ENCODE data around the gene ZFAND2A. TPM values are rescaled to one million over a fixed set of nuclear protein-coding genes. Genes with fewer than 3 reads are reported as not detected.

The ZFAND2A gene
- total and polyA plus RNA-seq, 2 of the 8 experiments (the other 6 are each of a cell fraction or from before 2014, with no cell fraction given), result 16.6 to 20.3 TPM

GRCh38 chr7:1141651-1142050 lies 18.3 kb downstream of the ZFAND2A start:
- no peak for FAIRE-seq
- no peak overlapping the region for H2BK5ac ChIP-seq (ENCODE audit: low read depth, low read length)

More at GRCh38 chr7:1141651-1142050, 18.3 kb downstream of the ZFAND2A start:
- H3K79me1 ChIP-seq (ENCODE audit: low read depth, low read length), result peaks cover 7% of the 10 kb centered on the region
- H3K4ac ChIP-seq (replicated peaks; ENCODE audit: insufficient read length, low read depth, low read length), result no peak overlapping the region
- 84% methylated on average over 6 of the region's 6 CpGs; no CpG with 5 or more reads in 1 of the 2 experiments for WGBS, 2 experiments (ENCODE audit: extremely low coverage in 1 of 2, insufficient coverage in 1 of 2, insufficient read length in 1 of 2, insufficient replicate concordance in 2 of 2, low coverage in 1 of 2, low lambda C conversion rate in 2 of 2, missing lambda C conversion rate in 1 of 2)
- H3K27ac ChIP-seq (ENCODE audit: low read depth, low read length), result no peak overlapping the region
- no peak overlapping the region for H2BK120ac ChIP-seq (replicated peaks; ENCODE audit: low read depth, low read length)
- peaks cover 7% of the 10 kb centered on the region for H3K23me2 ChIP-seq (ENCODE audit: low read depth, low read length)
- H4K5ac ChIP-seq (ENCODE audit: insufficient read length, low read depth, low read length), result no peak overlapping the region
- H3K4me1 ChIP-seq (replicated peaks in 1 of 4; ENCODE audit: control insufficient read depth in 3 of 4, insufficient read depth in 4 of 4, low read length in 3 of 4), result peaks cover 0 to 5% (median 2%) of the 10 kb centered on the region in 4 experiments; a peak in 4 of 7 replicates
- POLR2A ChIA-PET (ENCODE audit: partially characterized antibody), result interaction anchor here (0.8 kb wide), 1 partner anchor 10 kb away, joined by 3 read pairs; no protein-coding TSS in a partner anchor
- no peaks in the 10 kb centered on the region for H3K9me3 ChIP-seq (ENCODE audit: insufficient read depth in 2 of 2, low read depth in 1 of 2, low read length in 1 of 2)
- DNase-seq (ENCODE audit: low read depth in 1 of 2, low spot score in 2 of 2), result no peak
- peaks cover 4 to 11% of the 10 kb centered on the region in 2 experiments for H3K79me2 ChIP-seq (ENCODE audit: control insufficient read depth in 1 of 2, insufficient read depth in 2 of 2, low read length in 2 of 2)
- H3K23ac ChIP-seq (ENCODE audit: insufficient read length), result no peak overlapping the region
- no peak overlapping the region for H4K8ac ChIP-seq (ENCODE audit: extremely low read depth, insufficient read depth, low read length)
- TF ChIP-seq E2F6 (IDR thresholded peaks at IDR 0.05), result no peak
- TF ChIP-seq FOSL1 (IDR thresholded peaks at IDR 0.05; ENCODE audit: insufficient read depth, low read depth, low read length), result no peak
- TF ChIP-seq SIN3A (conservative IDR thresholded peaks at IDR 0.05 in 1 of 2, IDR thresholded peaks at IDR 0.05 in 1 of 2; ENCODE audit: low read depth in 1 of 2, low read length in 2 of 2), result no peak
- TF ChIP-seq ASH2L (IDR thresholded peaks at IDR 0.05; ENCODE audit: low read length), result no peak
- TF ChIP-seq SP1 (IDR thresholded peaks at IDR 0.05; ENCODE audit: low read depth, low read length), result no peak
- peaks cover 0 to 3% of the 10 kb centered on the region in 2 experiments for H4K20me1 ChIP-seq (replicated peaks in 1 of 2; ENCODE audit: control insufficient read depth in 1 of 2, insufficient read depth in 2 of 2, low read length in 2 of 2)
- H2BK12ac ChIP-seq (ENCODE audit: low read depth, low read length), result no peak overlapping the region
- no peak overlapping the region for H2BK15ac ChIP-seq (ENCODE audit: low read length)
- H3K56ac ChIP-seq (replicated peaks; ENCODE audit: insufficient read length, low read depth, low read length), result no peak overlapping the region
- no peak overlapping the region for H3K14ac ChIP-seq (ENCODE audit: insufficient read length)
- no peak overlapping the region for H3K18ac ChIP-seq (ENCODE audit: extremely low read depth, low read length)
- H3K27me3 ChIP-seq (replicated peaks in 1 of 4; ENCODE audit: control insufficient read depth in 3 of 4, extremely low read depth in 1 of 4, insufficient read depth in 3 of 4, low read length in 3 of 4), result no peaks in the 10 kb centered on the region
- H3K4me2 ChIP-seq (ENCODE audit: insufficient read depth in 1 of 2, low read depth in 2 of 2, low read length in 2 of 2), result no peak overlapping the region
- H2AK5ac ChIP-seq (ENCODE audit: low read depth, low read length), result no peak overlapping the region
- no peak overlapping the region for H3K4me3 ChIP-seq (ENCODE audit: extremely low read depth in 1 of 4, insufficient read depth in 2 of 4, low read depth in 3 of 4, low read length in 4 of 4)
- H2AFZ ChIP-seq (ENCODE audit: low read length), result no peak overlapping the region
- H4K91ac ChIP-seq (replicated peaks; ENCODE audit: insufficient read length, low read length), result no peak overlapping the region
- H3K9ac ChIP-seq (replicated peaks in 1 of 4; ENCODE audit: extremely low read depth in 1 of 4, low read depth in 3 of 4, low read length in 3 of 4), result no peak overlapping the region
- CTCF ChIA-PET (ENCODE audit: partially characterized antibody), result interaction anchor here (1.3 to 3.0 kb wide), 2 partner anchors 12 to 16 kb away, joined by 3 to 9 read pairs; no protein-coding TSS in a partner anchor
- no peak overlapping the region for H2BK20ac ChIP-seq (ENCODE audit: low read length)
- H3K36me3 ChIP-seq (ENCODE audit: control insufficient read depth in 2 of 4, insufficient read depth in 4 of 4, low read length in 3 of 4), result no peaks in the 10 kb centered on the region
